ENCODE data around the gene PPHLN1. TPM values are rescaled to one million over a fixed set of nuclear protein-coding genes. Genes with fewer than 3 reads are reported as not detected.

Gene PPHLN1
- total RNA-seq, 2 experiments from 2014 or later: 73.2 to 76.1 TPM

GRCh38 chr12:42410340-42410739 lies 84.4 kb downstream of the PPHLN1 start:
- TF ChIP-seq CTCF (IDR thresholded peaks at IDR 0.05): no peak
- H3K36me3 Mint-ChIP-seq (ENCODE audit: low read depth): peaks cover 20% of the 10 kb centered on the region
- peaks cover 4% of the 10 kb centered on the region for H3K4me1 Mint-ChIP-seq (ENCODE audit: low read depth)
- H3K27me3 Mint-ChIP-seq: no peaks in the 10 kb centered on the region
- H3K9me3 Mint-ChIP-seq: no peaks in the 10 kb centered on the region
- ATAC-seq (no peak), DNase-seq (no peak)
- H3K27ac Mint-ChIP-seq: no peak overlapping the region
- intact Hi-C loops (cut with micrococcal nuclease): no loop called here
- POLR2A ChIA-PET: no interaction called here
- CTCF ChIA-PET: no interaction called here
- H3K4me3 Mint-ChIP-seq: no peak overlapping the region

- TF ChIP-seq CTCF (IDR thresholded peaks at IDR 0.05): no peak
- Mint-ChIP-seq H3K27me3 (no peaks in the 10 kb centered on the region), H3K9me3 (no peaks in the 10 kb centered on the region), H3K36me3 (ENCODE audit: low read depth) (peaks cover 15% of the 10 kb centered on the region), H3K27ac (no peak overlapping the region), H3K4me3 (no peak overlapping the region), H3K4me1 (ENCODE audit: low read depth) (peaks cover 12% of the 10 kb centered on the region)
- ChIA-PET POLR2A (no interaction called here), CTCF (interaction anchor here (1.1 kb wide), 1 partner anchor 18 kb away, joined by 3 read pairs; no protein-coding TSS in a partner anchor)
- DNase-seq: no peak
- intact Hi-C loops (cut with micrococcal nuclease): no loop called here
- ATAC-seq: no peak
Measured at GRCh38 chr12:42420395-42420794, 94.4 kb downstream of the PPHLN1 start.

- DNase-seq (no peak), ATAC-seq (peak; percentile 66)
- H3K9me3 Mint-ChIP-seq: no peaks in the 10 kb centered on the region
- no peak overlapping the region for H3K27ac Mint-ChIP-seq
- no peak for TF ChIP-seq CTCF (IDR thresholded peaks at IDR 0.05)
- no peaks in the 10 kb centered on the region for H3K27me3 Mint-ChIP-seq
- peaks cover 16% of the 10 kb centered on the region for H3K4me1 Mint-ChIP-seq (ENCODE audit: low read depth)
- intact Hi-C loops (cut with micrococcal nuclease): no loop called here
- H3K36me3 Mint-ChIP-seq (ENCODE audit: low read depth): peaks cover 13% of the 10 kb centered on the region
- ChIA-PET CTCF (interaction anchor here (1.4 kb wide), 1 partner anchor 50 kb away, joined by 3 read pairs; no protein-coding TSS in a partner anchor), POLR2A (no interaction called here)
- H3K4me3 Mint-ChIP-seq: no peak overlapping the region
Measured at GRCh38 chr12:42421844-42422779, 96.1 kb downstream of the PPHLN1 start.

- no peak for ATAC-seq
- ChIA-PET CTCF (no interaction called here), POLR2A (interaction anchor here (0.6 kb wide), 1 partner anchor 1078 kb away, joined by 4 read pairs; no protein-coding TSS in a partner anchor)
- no peaks in the 10 kb centered on the region for H3K9me3 Mint-ChIP-seq
- H3K36me3 Mint-ChIP-seq (ENCODE audit: low read depth): peaks cover 19% of the 10 kb centered on the region
- intact Hi-C loops (cut with micrococcal nuclease): no loop called here
- no peak for TF ChIP-seq CTCF (IDR thresholded peaks at IDR 0.05)
- H3K4me3 Mint-ChIP-seq: no peak overlapping the region
- H3K4me1 Mint-ChIP-seq (ENCODE audit: low read depth): peaks cover 16% of the 10 kb centered on the region
- DNase-seq: no peak
- no peak overlapping the region for H3K27ac Mint-ChIP-seq
- H3K27me3 Mint-ChIP-seq: no peaks in the 10 kb centered on the region
Measured at GRCh38 chr12:42422785-42423184, 96.8 kb downstream of the PPHLN1 start.

GRCh38 chr12:42426746-42427145 lies 100.8 kb downstream of the PPHLN1 start:
- Mint-ChIP-seq H3K27me3 (no peaks in the 10 kb centered on the region), H3K27ac (no peak overlapping the region), H3K4me1 (ENCODE audit: low read depth) (peaks cover 8% of the 10 kb centered on the region), H3K4me3 (no peak overlapping the region), H3K36me3 (ENCODE audit: low read depth) (peaks cover 33% of the 10 kb centered on the region), H3K9me3 (no peaks in the 10 kb centered on the region)
- ChIA-PET CTCF (no interaction called here), POLR2A (no interaction called here)
- TF ChIP-seq CTCF (IDR thresholded peaks at IDR 0.05): no peak
- DNase-seq: peak; percentile 25
- ATAC-seq: peak; percentile 37
- intact Hi-C loops (cut with micrococcal nuclease): no loop called here

All from activated CD8-positive, alpha-beta T cell treated with anti-CD3 and anti-CD28 coated beads for 36 hours (primary cell).